Measurements from ENCODE around the gene BCHE. TPM values are rescaled to one million over a fixed set of nuclear protein-coding genes. Genes with fewer than 3 reads are reported as not detected.

BCHE gene
- total and polyA plus RNA-seq, 2 donors from 2014 or later = 1.4 to 2.8 TPM

- FAIRE-seq = no peak
- Histone ChIP-seq H3K27me3 (ENCODE audit: control insufficient read depth, insufficient read depth, low read length) (no peaks in the 10 kb centered on the region), H3K9me3 (ENCODE audit: control insufficient read depth in 2 of 3, insufficient read depth in 1 of 3, low read length in 3 of 3) (peaks cover 0 to 7% (median 0%) of the 10 kb centered on the region in 3 donors), H3K27ac (ENCODE audit: low read depth in 2 of 2, low read length in 2 of 2) (no peak overlapping the region), H3K9ac (ENCODE audit: low read length in 3 of 3) (no peak overlapping the region), H3K36me3 (ENCODE audit: control insufficient read depth in 2 of 3, insufficient read depth in 3 of 3, low read length in 3 of 3) (no peaks in the 10 kb centered on the region), H3K4me3 (ENCODE audit: low read length in 3 of 3) (no peak overlapping the region), H3K4me1 (ENCODE audit: control insufficient read depth in 2 of 3, insufficient read depth in 2 of 3, low read depth in 1 of 3, low read length in 3 of 3) (no peaks in the 10 kb centered on the region)
- intact Hi-C loops (cut with DNase I) = no loop called here
- no peak for TF ChIP-seq CTCF (IDR thresholded peaks at IDR 0.05; ENCODE audit: borderline replicate concordance, extremely low read depth, insufficient read depth)
- no peak for DNase-seq
These were observed 111.9 kb downstream of the BCHE start for GRCh38 chr3:165725296-165725695.
